H1 (cell line): ENCODE results near the gene NRXN3. TPM values are rescaled to one million over a fixed set of nuclear protein-coding genes. Genes with fewer than 3 reads are reported as not detected.

Experiments
- CTCF ChIA-PET: fragments of 300-600 bp; sonication (Branson Sonifier 250); formaldehyde crosslinking; loops from one replicate; lab custom pipeline; 2021; ENCODE audit not compliant: partially characterized antibody; lab: Charles Lee
- POLR2A ChIA-PET: fragments of 300-600 bp; sonication (Branson Sonifier 250); formaldehyde crosslinking; loops from one replicate; lab custom pipeline; 2021; ENCODE audit warnings: inconsistent platforms; ENCODE audit not compliant: partially characterized antibody; lab: Charles Lee
- DNase-seq, 2 experiments: peaks; one replicate each; pipeline versions ENCODE4 v3.0.0 to v3.0.0-alpha.2; 2010 to 2022; ENCODE audit warnings: low spot score in 2 of 2, low read depth in 1 of 2, mixed read lengths in 1 of 2
- FAIRE-seq: peaks from 2 replicates; lab custom pipeline; 2011; peaks lifted over from hg19 to GRCh38; lab: Jason Lieb, UNC
- H2AFZ ChIP-seq: 2 replicates; pipeline ENCODE4 v1.8.1; 2012; ENCODE audit warnings: low read length, inconsistent platforms
- H2AK5ac ChIP-seq: 2 replicates; pipeline ENCODE4 v1.6.1; 2013; ENCODE audit warnings: low read depth, low read length
- H2BK120ac ChIP-seq: replicated peaks from 2 replicates; pipeline ENCODE3; 2013; ENCODE audit warnings: low read depth, low read length, inconsistent platforms
- H2BK12ac ChIP-seq: 2 replicates; pipeline ENCODE4 v1.6.1; 2013; ENCODE audit warnings: low read depth, low read length
- H2BK15ac ChIP-seq: 2 replicates; pipeline ENCODE4 v1.6.1; 2013; ENCODE audit warnings: low read length
- H2BK20ac ChIP-seq: 2 replicates; pipeline ENCODE4 v1.6.1; 2013; ENCODE audit warnings: low read length
- H2BK5ac ChIP-seq: 2 replicates; pipeline ENCODE4 v1.6.1; 2013; ENCODE audit warnings: low read depth, low read length
- H3K14ac ChIP-seq: 2 replicates; pipeline ENCODE4 v1.6.1; 2013; ENCODE audit warnings: inconsistent platforms; ENCODE audit not compliant: insufficient read length
- H3K18ac ChIP-seq: 2 replicates; pipeline ENCODE4 v1.6.1; 2013; ENCODE audit warnings: low read length; ENCODE audit errors: extremely low read depth
- H3K23ac ChIP-seq: 2 replicates; pipeline ENCODE4 v1.6.1; 2013; ENCODE audit warnings: inconsistent platforms; ENCODE audit not compliant: insufficient read length
- H3K23me2 ChIP-seq: 2 replicates; pipeline ENCODE4 v1.6.1; 2013; ENCODE audit warnings: low read depth, low read length
- H3K27ac ChIP-seq: 2 replicates; pipeline ENCODE4 v1.6.1; 2011; ENCODE audit warnings: low read depth, low read length, inconsistent platforms
- H3K27me3 ChIP-seq, 4 experiments: replicated peaks in 1 of 4; 1 replicate in 1 of 4; 2 replicates in 3 of 4; pipeline versions ENCODE4 v1.6.1 to v1.8.1; 2011 to 2013; ENCODE audit warnings: low read length in 3 of 4, mild to moderate bottlenecking in 3 of 4, inconsistent platforms in 2 of 4, mixed read lengths in 2 of 4, moderate library complexity in 1 of 4; ENCODE audit not compliant: control insufficient read depth in 3 of 4, insufficient read depth in 3 of 4; ENCODE audit errors: extremely low read depth in 1 of 4
- H3K36me3 ChIP-seq, 4 experiments: 2 replicates each; pipeline versions ENCODE4 v1.6.1 to v1.8.1; 2011 to 2013; ENCODE audit warnings: mild to moderate bottlenecking in 4 of 4, low read length in 3 of 4, moderate library complexity in 2 of 4, control low read depth in 1 of 4, inconsistent platforms in 1 of 4; ENCODE audit not compliant: insufficient read depth in 4 of 4, control insufficient read depth in 2 of 4
- H3K4ac ChIP-seq: replicated peaks from 2 replicates; pipeline ENCODE3; 2013; ENCODE audit warnings: low read length, low read depth, mixed read lengths, inconsistent platforms; ENCODE audit not compliant: insufficient read length
- H3K4me1 ChIP-seq, 4 experiments: replicated peaks in 1 of 4; 1 replicate in 1 of 4; 2 replicates in 3 of 4; pipeline versions ENCODE4 v1.6.1 to v1.8.1; 2011 to 2013; ENCODE audit warnings: low read length in 3 of 4, inconsistent platforms in 2 of 4, mixed read lengths in 1 of 4; ENCODE audit not compliant: insufficient read depth in 4 of 4, control insufficient read depth in 3 of 4
- H3K4me2 ChIP-seq, 2 experiments: 2 replicates each; pipeline versions ENCODE4 v1.6.1 to v1.8.1; 2011 to 2013; ENCODE audit warnings: low read depth in 2 of 2, low read length in 2 of 2, control low read depth in 1 of 2, inconsistent platforms in 1 of 2, mild to moderate bottlenecking in 1 of 2; ENCODE audit not compliant: insufficient read depth in 1 of 2
- H3K4me3 ChIP-seq, 4 experiments: fragments of 200-600, 300-600 bp in 1 of 4; sonication (generic), shearing (Covaris generic), sonication (Bioruptor Twin) in 1 of 4; 2 replicates each; pipeline versions ENCODE4 v1.5.1 to v1.8.1; 2011 to 2016; ENCODE audit warnings: low read length in 4 of 4, low read depth in 3 of 4, control low read depth in 2 of 4, inconsistent platforms in 2 of 4, mild to moderate bottlenecking in 2 of 4, mixed read lengths in 1 of 4, moderate library complexity in 1 of 4; ENCODE audit not compliant: insufficient read depth in 2 of 4; ENCODE audit errors: extremely low read depth in 1 of 4
- H3K56ac ChIP-seq: replicated peaks from 2 replicates; pipeline ENCODE3; 2013; ENCODE audit warnings: low read depth, mild to moderate bottlenecking, mixed read lengths, low read length, inconsistent platforms; ENCODE audit not compliant: insufficient read length
- H3K79me1 ChIP-seq: 2 replicates; pipeline ENCODE4 v1.6.1; 2013; ENCODE audit warnings: low read depth, low read length, control low read depth
- H3K79me2 ChIP-seq, 2 experiments: 2 replicates each; pipeline versions ENCODE4 v1.6.1 to v1.8.1; 2012 to 2013; ENCODE audit warnings: low read length in 2 of 2, mild to moderate bottlenecking in 2 of 2, inconsistent platforms in 1 of 2; ENCODE audit not compliant: insufficient read depth in 2 of 2, control insufficient read depth in 1 of 2
- H3K9ac ChIP-seq, 4 experiments: replicated peaks in 1 of 4; 1 replicate in 1 of 4; 2 replicates in 3 of 4; pipeline versions ENCODE4 v1.6.1 to v1.8.1; 2011 to 2013; ENCODE audit warnings: low read depth in 3 of 4, low read length in 3 of 4, control low read depth in 2 of 4, mild to moderate bottlenecking in 2 of 4, moderate library complexity in 2 of 4, inconsistent platforms in 1 of 4; ENCODE audit errors: extremely low read depth in 1 of 4
- H3K9me3 ChIP-seq, 2 experiments: 2 replicates each; pipeline versions ENCODE4 v1.6.1 to v1.8.1; 2012 to 2013; ENCODE audit warnings: mild to moderate bottlenecking in 2 of 2, moderate library complexity in 2 of 2, control low read depth in 1 of 2, inconsistent platforms in 1 of 2, low read depth in 1 of 2, low read length in 1 of 2, mixed read lengths in 1 of 2; ENCODE audit not compliant: insufficient read depth in 2 of 2
- H4K20me1 ChIP-seq, 2 experiments: replicated peaks in 1 of 2; 2 replicates each; pipeline versions ENCODE3 to v1.8.1; 2011 to 2013; ENCODE audit warnings: inconsistent platforms in 2 of 2, low read length in 2 of 2, mild to moderate bottlenecking in 1 of 2; ENCODE audit not compliant: insufficient read depth in 2 of 2, control insufficient read depth in 1 of 2
- H4K5ac ChIP-seq: 2 replicates; pipeline ENCODE4 v1.6.1; 2013; ENCODE audit warnings: low read length, low read depth, mixed read lengths, inconsistent platforms; ENCODE audit not compliant: insufficient read length
- H4K8ac ChIP-seq: 2 replicates; pipeline ENCODE4 v1.8.0; 2013; ENCODE audit warnings: mild to moderate bottlenecking, moderate library complexity, low read length, inconsistent platforms; ENCODE audit not compliant: insufficient read depth; ENCODE audit errors: extremely low read depth
- H4K91ac ChIP-seq: replicated peaks from 2 replicates; pipeline ENCODE3; 2013; ENCODE audit warnings: low read length, mixed read lengths, inconsistent platforms; ENCODE audit not compliant: insufficient read length
- EGR1 ChIP-seq: IDR thresholded peaks from 2 replicates; pipeline ENCODE4 v1.6.1; 2011; ENCODE audit warnings: low read depth, low read length, borderline replicate concordance
- HDAC2 ChIP-seq, 2 experiments: fragments of 300-600 bp in 1 of 2; sonication (generic) in 1 of 2; IDR thresholded peaks; 2 replicates each; pipeline ENCODE4 v1.6.1; 2011 to 2012; ENCODE audit warnings: low read depth in 2 of 2, low read length in 2 of 2, mild to moderate bottlenecking in 2 of 2, moderate library complexity in 2 of 2, borderline replicate concordance in 1 of 2, inconsistent platforms in 1 of 2
- POLR2A ChIP-seq, 2 experiments: IDR thresholded peaks; 1 replicate in 1 of 2; 2 replicates in 1 of 2; pipeline ENCODE4 v1.6.1; 2011; ENCODE audit warnings: low read depth in 2 of 2, low read length in 2 of 2, mild to moderate bottlenecking in 2 of 2; ENCODE audit errors: control extremely low read depth in 1 of 2
- TCF12 ChIP-seq: IDR thresholded peaks from 2 replicates; pipeline ENCODE4 v1.6.1; 2011; ENCODE audit warnings: low read depth, mild to moderate bottlenecking, low read length
- TEAD4 ChIP-seq: IDR thresholded peaks from 2 replicates; pipeline ENCODE4 v1.6.1; 2012; ENCODE audit warnings: low read depth, low read length, inconsistent platforms, mixed read lengths
- WGBS, 2 experiments: shearing (Covaris generic) in 1 of 2; methylation state at CpG; one replicate each; pipeline versions ENCODE4 v1.1.6 to v1.1.7; 2013 to 2015; ENCODE audit warnings: low lambda C conversion rate in 2 of 2, mixed read lengths in 2 of 2, inconsistent platforms in 1 of 2, low coverage in 1 of 2, missing lambda C conversion rate in 1 of 2; ENCODE audit not compliant: insufficient replicate concordance in 2 of 2, insufficient coverage in 1 of 2, insufficient read length in 1 of 2; ENCODE audit errors: extremely low coverage in 1 of 2, missing lambda C conversion rate in 1 of 2; 5-methylcytosine and 5-hydroxymethylcytosine counted together
- polyA plus RNA-seq, 7 experiments: library from polyadenylated mRNA; depleted of rRNA in 3 of 7; stranded (reverse) in 5 of 7; unstranded in 2 of 7; fragments of >200 nt in 5 of 7; fragments of 200-250 nt in 2 of 7; gene quantifications; 1 replicate in 5 of 7; 2 replicates in 1 of 7; 4 replicates in 1 of 7; pipeline versions ENCODE4 v1.2.1 to v1.2.3, GENCODE V29; 2011 to 2013; ENCODE audit warnings: missing spikeins in 2 of 7, mixed read lengths in 2 of 7
- total RNA-seq: library from RNA; stranded (reverse); fragmentation: NEBNext Ultra II Directional; extraction: Animal tissue kit (Norgen Biotek cat#: 25700); gene quantifications from 2 replicates; pipeline ENCODE4 v1.2.1, GENCODE V29; 2021

Gene NRXN3
- total and polyA plus RNA-seq, 2 of the 8 experiments (the other 6 are each of a cell fraction or from before 2014, with no cell fraction given) = 2.6 to 4.1 TPM

DNA sequence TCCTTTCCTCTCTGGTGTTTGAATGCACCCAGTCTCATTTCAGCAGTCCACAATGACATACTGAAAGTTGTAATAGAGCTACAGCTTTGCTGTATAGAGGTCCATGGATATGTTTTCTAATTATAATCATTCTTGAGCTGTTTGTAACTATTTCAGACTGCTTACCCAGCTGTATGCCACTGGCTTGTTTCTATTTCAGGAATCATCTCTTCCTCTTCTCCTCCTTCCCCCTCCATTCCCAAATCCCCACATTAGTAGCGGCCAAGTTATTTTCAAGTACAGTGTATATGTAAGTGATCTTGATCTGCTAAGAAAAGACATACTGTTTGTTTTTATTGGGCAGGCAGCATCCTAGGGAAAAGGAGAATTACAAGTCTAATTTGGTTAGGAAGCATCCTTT lies 1266.2 kb downstream of the NRXN3 start:
- no peak overlapping the region for H2BK120ac ChIP-seq
- no peaks in the 10 kb centered on the region for H3K27me3 ChIP-seq
- H4K91ac ChIP-seq = no peak overlapping the region
- no peak overlapping the region for H3K18ac ChIP-seq
- ChIA-PET CTCF (interaction anchor here (1.4 kb wide), 1 partner anchor 27 kb away, joined by 4 read pairs; no protein-coding TSS in a partner anchor), POLR2A (no interaction called here)
- H3K36me3 ChIP-seq = no peaks in the 10 kb centered on the region
- FAIRE-seq (no peak), DNase-seq (no peak)
- H3K23me2 ChIP-seq = no peaks in the 10 kb centered on the region
- H3K14ac ChIP-seq = no peak overlapping the region
- H4K5ac ChIP-seq = no peak overlapping the region
- no peak overlapping the region for H3K4me2 ChIP-seq
- H3K27ac ChIP-seq = no peak overlapping the region
- WGBS, 2 experiments = 94% methylated on average over 1 of the region's 1 CpG; no CpG with 5 or more reads in 1 of the 2 experiments
- H4K20me1 ChIP-seq = no peaks in the 10 kb centered on the region
- H2AK5ac ChIP-seq = no peak overlapping the region
- H3K4me3 ChIP-seq = no peak overlapping the region
- TF ChIP-seq POLR2A (IDR thresholded peaks at IDR 0.05; ENCODE audit: control extremely low read depth in 1 of 2, low read depth in 2 of 2, low read length in 2 of 2) = no peak
- no peak for TF ChIP-seq TEAD4
- TF ChIP-seq HDAC2 (IDR thresholded peaks at IDR 0.05; ENCODE audit: borderline replicate concordance in 1 of 2, low read depth in 2 of 2, low read length in 2 of 2) = no peak
- no peak for TF ChIP-seq EGR1
- TF ChIP-seq TCF12 = no peak
- no peak overlapping the region for H2BK12ac ChIP-seq
- H3K79me1 ChIP-seq = no peaks in the 10 kb centered on the region
- no peaks in the 10 kb centered on the region for H3K79me2 ChIP-seq
- no peak overlapping the region for H2BK15ac ChIP-seq
- H2AFZ ChIP-seq = no peak overlapping the region
- H3K4ac ChIP-seq = no peak overlapping the region
- no peak overlapping the region for H3K56ac ChIP-seq
- no peak overlapping the region for H2BK5ac ChIP-seq
- no peaks in the 10 kb centered on the region for H3K9me3 ChIP-seq
- H2BK20ac ChIP-seq = no peak overlapping the region
- H3K23ac ChIP-seq = no peak overlapping the region
- no peak overlapping the region for H4K8ac ChIP-seq
- no peak overlapping the region for H3K9ac ChIP-seq
- H3K4me1 ChIP-seq = peaks cover 0 to 10% (median 2%) of the 10 kb centered on the region in 4 experiments; a peak in 3 of 7 replicates
